Sigmoid colon (tissue), 7 donors: Measurements from ENCODE around the gene BRD4. TPM values are rescaled to one million over a fixed set of nuclear protein-coding genes. Genes with fewer than 3 reads are reported as not detected.
"Not testable (repeated sequence)": the region's sequence is repeated elsewhere in the genome, so short reads cannot be mapped to it uniquely, and the experiment has no call there.

Experiments
- DNase-seq: peaks from one replicate; pipeline ENCODE4 v3.0.0-alpha.2; 2019
- H3K27ac ChIP-seq, 4 donors: fragments of 200-600 bp; sonication (generic); one replicate each; pipeline ENCODE4 v1.5.1; 2016 to 2019; ENCODE audit warnings: mild to moderate bottlenecking in 1 of 4
- H3K27me3 ChIP-seq, 3 donors: fragments of 200-600 bp; sonication (generic); one replicate each; pipeline ENCODE4 v1.5.1; 2019; ENCODE audit warnings: mild to moderate bottlenecking in 1 of 3
- H3K36me3 ChIP-seq, 4 donors: fragments of 200-600 bp; sonication (generic); one replicate each; pipeline ENCODE4 v1.5.1; 2016 to 2019
- H3K4me1 ChIP-seq, 4 donors: fragments of 200-600 bp; sonication (generic); one replicate each; pipeline ENCODE4 v1.5.1; 2017 to 2019
- H3K4me3 ChIP-seq, 4 donors: fragments of 200-600 bp; sonication (generic); one replicate each; pipeline ENCODE4 v1.5.1; 2017 to 2019; ENCODE audit warnings: mild to moderate bottlenecking in 2 of 4, moderate library complexity in 1 of 4
- H3K9me3 ChIP-seq, 4 donors: fragments of 200-600 bp in 3 of 4; sonication (generic) in 3 of 4; one replicate each; pipeline versions ENCODE4 v1.5.1 to v1.6.1; 2013 to 2019
- CTCF ChIP-seq, 4 experiments: fragments of 450-650 bp in 3 of 4; fragments of 200-600 bp in 1 of 4; IDR thresholded peaks; one replicate each; pipeline ENCODE4 v1.5.1; 2016 to 2019; ENCODE audit warnings: antibody characterized with exemption in 4 of 4, mild to moderate bottlenecking in 3 of 4, moderate library complexity in 2 of 4
- EP300 ChIP-seq, 4 donors: sonication (generic); formaldehyde crosslinking; IDR thresholded peaks; one replicate each; pipeline ENCODE4 v1.6.1; 2017; ENCODE audit warnings: antibody characterized with exemption in 4 of 4
- POLR2A ChIP-seq, 2 donors: fragments of 450-650 bp; IDR thresholded peaks; one replicate each; pipeline ENCODE4 v1.6.1; 2016; ENCODE audit warnings: antibody characterized with exemption in 2 of 2, mild to moderate bottlenecking in 2 of 2, moderate library complexity in 2 of 2
- POLR2AphosphoS5 ChIP-seq, 4 donors: sonication (generic); formaldehyde crosslinking; IDR thresholded peaks; one replicate each; pipeline ENCODE4 v1.6.1; 2017; ENCODE audit warnings: antibody characterized with exemption in 4 of 4
- WGBS, 2 donors: extraction: QIAGEN DNeasy Blood & Tissue Kit; methylation state at CpG; one replicate each; pipeline ENCODE4 v1.1.7; 2013; 5-methylcytosine and 5-hydroxymethylcytosine counted together
- intact Hi-C: fragments of 100-400 bp; cut with DNase I; formaldehyde crosslinking; loops from one replicate; pipeline ENCODE4 v1.15.1; 2023
- polyA plus RNA-seq, 3 donors: library from polyadenylated mRNA; stranded (reverse); fragments of 200-250 nt; gene quantifications; one replicate each; pipeline ENCODE4 v1.2.3, GENCODE V29; 2013
- total RNA-seq, 4 donors: library from RNA; depleted of rRNA; stranded (reverse); fragments of >200 nt; gene quantifications; one replicate each; pipeline ENCODE4 v1.1.0, GENCODE V29; 2016
- donor health status: healthy with polysubstance abuse.
- donor health status: Bipolar disorder and iron deficiency.
- donor health status: healthy.

The BRD4 gene
- total and polyA plus RNA-seq, 7 donors, result 9.0 to 43.8 (median 20.1) TPM

- no peaks in the 10 kb centered on the region for H3K9me3 ChIP-seq
- no peak overlapping the region for H3K27ac ChIP-seq
- H3K36me3 ChIP-seq, result peaks cover 15 to 76% (median 44%) of the 10 kb centered on the region in 4 donors
- H3K4me1 ChIP-seq, result no peaks in the 10 kb centered on the region
- H3K4me3 ChIP-seq, result no peak overlapping the region
- DNase-seq, result no peak
- TF ChIP-seq CTCF (IDR thresholded peaks at IDR 0.05) (no peak), POLR2AphosphoS5 (IDR thresholded peaks at IDR 0.05) (no peak), EP300 (IDR thresholded peaks at IDR 0.05) (no peak), POLR2A (IDR thresholded peaks at IDR 0.05) (no peak)
- WGBS, 2 donors, result 88 to 91% methylated on average over 27 of the region's 27 CpGs
- intact Hi-C loops, result no loop called here
- H3K27me3 ChIP-seq, result no peaks in the 10 kb centered on the region
Measured at GRCh38 chr19:15354566-15355296, 22.4 kb upstream of the BRD4 start.

- Histone ChIP-seq H3K4me1 (no peaks in the 10 kb centered on the region), H3K36me3 (peaks cover 11 to 67% (median 37%) of the 10 kb centered on the region in 4 donors), H3K27me3 (no peaks in the 10 kb centered on the region), H3K9me3 (no peaks in the 10 kb centered on the region), H3K27ac (no peak overlapping the region), H3K4me3 (no peak overlapping the region)
- 49 to 91% methylated on average over 4 of the region's 4 CpGs for WGBS, 2 donors
- no peak for DNase-seq
- intact Hi-C loops, result no loop called here
- no peak for TF ChIP-seq EP300 (IDR thresholded peaks at IDR 0.05)
- TF ChIP-seq POLR2AphosphoS5 (IDR thresholded peaks at IDR 0.05), result no peak
- TF ChIP-seq CTCF (IDR thresholded peaks at IDR 0.05), result no peak
Measured at GRCh38 chr19:15353908-15354307, 21.6 kb upstream of the BRD4 start.

- H3K27ac ChIP-seq, H3K27me3 ChIP-seq, intact Hi-C loops, DNase-seq, H3K4me3 ChIP-seq, H3K4me1 ChIP-seq, H3K9me3 ChIP-seq: not testable (repeated sequence)
- peaks cover 4 to 54% (median 24%) of the 10 kb centered on the region in 4 donors for H3K36me3 ChIP-seq
- 91% methylated on average over 8 of the region's 8 CpGs for WGBS, 2 donors
Measured at GRCh38 chr19:15352535-15352934, 20.2 kb upstream of the BRD4 start.

GRCh38 chr19:15341328-15341727 lies 9.0 kb upstream of the BRD4 start:
- H3K4me3 ChIP-seq, DNase-seq, H3K27me3 ChIP-seq, H3K27ac ChIP-seq, intact Hi-C loops, H3K4me1 ChIP-seq, H3K9me3 ChIP-seq: not testable (repeated sequence)
- H3K36me3 ChIP-seq, result peaks cover 0 to 21% (median 0%) of the 10 kb centered on the region in 4 donors
- WGBS, 2 donors, result 95 to 96% methylated on average over 11 of the region's 11 CpGs

- Histone ChIP-seq H3K27me3 (no peaks in the 10 kb centered on the region), H3K36me3 (peaks cover 0 to 9% (median 0%) of the 10 kb centered on the region in 4 donors), H3K9me3 (no peaks in the 10 kb centered on the region), H3K4me1 (no peaks in the 10 kb centered on the region), H3K4me3 (no peak overlapping the region), H3K27ac (no peak overlapping the region)
- DNase-seq, result no peak
- WGBS, 2 donors, result 95 to 99% methylated on average over 4 of the region's 4 CpGs
- no peak for TF ChIP-seq CTCF (IDR thresholded peaks at IDR 0.05)
- no peak for TF ChIP-seq POLR2AphosphoS5 (IDR thresholded peaks at IDR 0.05)
- TF ChIP-seq EP300 (IDR thresholded peaks at IDR 0.05), result no peak
- no peak for TF ChIP-seq POLR2A (IDR thresholded peaks at IDR 0.05)
- intact Hi-C loops, result no loop called here
Measured at GRCh38 chr19:15340086-15340485, 7.7 kb upstream of the BRD4 start.

GRCh38 chr19:15337202-15337601 lies 4.9 kb upstream of the BRD4 start:
- Histone ChIP-seq H3K4me1 (peaks cover 0 to 12% (median 11%) of the 10 kb centered on the region in 4 donors), H3K36me3 (no peaks in the 10 kb centered on the region), H3K9me3 (no peaks in the 10 kb centered on the region), H3K27me3 (no peaks in the 10 kb centered on the region), H3K27ac (no peak overlapping the region), H3K4me3 (no peak overlapping the region)
- intact Hi-C loops, result no loop called here
- no peak for DNase-seq
- no peak for TF ChIP-seq CTCF (IDR thresholded peaks at IDR 0.05)
- TF ChIP-seq POLR2A (IDR thresholded peaks at IDR 0.05), result no peak
- no peak for TF ChIP-seq EP300 (IDR thresholded peaks at IDR 0.05)
- TF ChIP-seq POLR2AphosphoS5 (IDR thresholded peaks at IDR 0.05), result no peak
- WGBS, 2 donors, result 85 to 86% methylated on average over 8 of the region's 8 CpGs

GRCh38 chr19:15335992-15336391 lies 3.7 kb upstream of the BRD4 start:
- H3K27me3 ChIP-seq, H3K4me3 ChIP-seq, H3K36me3 ChIP-seq, H3K9me3 ChIP-seq, intact Hi-C loops, H3K27ac ChIP-seq, DNase-seq: not testable (repeated sequence)
- 83 to 90% methylated on average over 7 of the region's 7 CpGs for WGBS, 2 donors
- H3K4me1 ChIP-seq, result peaks cover 0 to 13% (median 12%) of the 10 kb centered on the region in 4 donors
